HepG2 (cell line): ENCODE results near the gene ATP11A. TPM values are rescaled to one million over a fixed set of nuclear protein-coding genes. Genes with fewer than 3 reads are reported as not detected.

Experiments used
- ATAC-seq: fragments of 200-7000 bp; cut with Tn5 transposase; 3 replicates; pipeline ENCODE4 v1.9.1; 2020; ENCODE audit warnings: mild to moderate bottlenecking, moderate library complexity
- BruUV-seq: library from RNA; stranded (reverse); fragments of 400-500 nt; replicated peaks from 2 replicates; lab custom pipeline; 2021; lab: Mats Ljungman, UMichigan
- CTCF ChIA-PET: fragments of 300-600 bp; formaldehyde crosslinking; extraction: SDS; loops from one replicate; lab custom pipeline; 2021; ENCODE audit warnings: low total read pairs, inconsistent platforms, low intra/inter-chr PET ratio; lab: Yijun Ruan, JAX
- POLR2A ChIA-PET: fragments of 350-600 bp; sonication (Branson Sonifier 250); formaldehyde crosslinking; loops from one replicate; lab custom pipeline; 2020; ENCODE audit warnings: antibody characterized with exemption, inconsistent platforms; lab: Yijun Ruan, JAX
- DNase-seq: peaks from one replicate; pipeline ENCODE4 v3.0.0-alpha.2; 2015; ENCODE audit warnings: low spot score
- FAIRE-seq: peaks from 3 replicates; lab custom pipeline; 2011; peaks lifted over from hg19 to GRCh38; lab: Jason Lieb, UNC
- H2AFZ ChIP-seq: one replicate; pipeline ENCODE4 v1.6.1; 2011; ENCODE audit warnings: low read length, inconsistent platforms
- H3K27ac ChIP-seq: fragments of 300-600 bp; 3 replicates; pipeline ENCODE4 v1.8.0; 2011; ENCODE audit warnings: mixed run types, mild to moderate bottlenecking, mixed read lengths, low read length, inconsistent platforms; ENCODE audit not compliant: insufficient read depth; ENCODE audit errors: extremely low read length
- H3K27me3 ChIP-seq, 2 experiments: fragments of 200-600 bp in 1 of 2; 2 replicates in 1 of 2; 3 replicates in 1 of 2; pipeline versions ENCODE4 v1.6.0 to v1.8.0; 2011; ENCODE audit warnings: low read length in 2 of 2, mild to moderate bottlenecking in 2 of 2, moderate library complexity in 2 of 2, inconsistent platforms in 1 of 2; ENCODE audit not compliant: insufficient read depth in 2 of 2, control insufficient read depth in 1 of 2
- H3K36me3 ChIP-seq, 2 experiments: fragments of 200-600 bp in 1 of 2; replicated peaks in 1 of 2; 2 replicates in 1 of 2; 3 replicates in 1 of 2; pipeline versions ENCODE4 v1.5.1 to v1.8.0; 2011; ENCODE audit warnings: low read length in 2 of 2, inconsistent platforms in 1 of 2; ENCODE audit not compliant: insufficient read depth in 2 of 2, control insufficient read depth in 1 of 2
- H3K4me1 ChIP-seq: 2 replicates; pipeline ENCODE4 v1.5.1; 2012; ENCODE audit warnings: low read length, inconsistent platforms; ENCODE audit not compliant: insufficient read depth
- H3K4me2 ChIP-seq: 2 replicates; pipeline ENCODE4 v1.6.0; 2011; ENCODE audit warnings: low read depth, low read length, inconsistent platforms
- H3K4me3 ChIP-seq, 3 experiments: fragments of 200-600 bp in 1 of 3; sonication (generic), shearing (Covaris generic) in 1 of 3; replicated peaks in 1 of 3; 2 replicates each; pipeline ENCODE4 v1.5.1; 2011 to 2016; ENCODE audit warnings: low read length in 3 of 3, inconsistent platforms in 2 of 3, low read depth in 2 of 3, mild to moderate bottlenecking in 2 of 3, control low read depth in 1 of 3, mixed read lengths in 1 of 3; ENCODE audit not compliant: insufficient read depth in 1 of 3
- H3K79me2 ChIP-seq: one replicate; pipeline ENCODE4 v1.6.1; 2011; ENCODE audit warnings: low read length, inconsistent platforms; ENCODE audit not compliant: insufficient read depth
- H3K9ac ChIP-seq: 2 replicates; pipeline ENCODE4 v1.6.0; 2011; ENCODE audit warnings: mild to moderate bottlenecking, low read depth, low read length, inconsistent platforms; ENCODE audit not compliant: insufficient read depth
- H3K9me3 ChIP-seq: 2 replicates; pipeline ENCODE4 v1.5.1; 2012; ENCODE audit warnings: mild to moderate bottlenecking, low read length
- H4K20me1 ChIP-seq: 2 replicates; pipeline ENCODE4 v1.6.0; 2011; ENCODE audit warnings: inconsistent platforms, mild to moderate bottlenecking, low read length, moderate library complexity; ENCODE audit not compliant: insufficient read depth
- CBX5 ChIP-seq: sonication (generic); formaldehyde crosslinking; IDR thresholded peaks from 2 replicates; pipeline ENCODE4 v1.4.0; 2020; ENCODE audit warnings: missing genetic modification reagents, borderline replicate concordance
- E2F1 ChIP-seq: sonication (generic); formaldehyde crosslinking; IDR thresholded peaks from 2 replicates; pipeline ENCODE4 v1.5.0; 2020; ENCODE audit warnings: missing genetic modification reagents
- MED1 ChIP-seq: sonication (generic); formaldehyde crosslinking; IDR thresholded peaks from 2 replicates; pipeline ENCODE4 v1.4.0; 2020; ENCODE audit warnings: missing genetic modification reagents
- NR2F2 ChIP-seq: IDR thresholded peaks from 2 replicates; pipeline ENCODE4 v1.6.1; 2012; ENCODE audit warnings: low read depth, inconsistent platforms, borderline replicate concordance
- PITX1 ChIP-seq: sonication (generic); formaldehyde crosslinking; IDR thresholded peaks from 2 replicates; pipeline ENCODE4 v1.5.1; 2020; ENCODE audit warnings: mild to moderate bottlenecking, missing genetic modification reagents
- RAD51 ChIP-seq: fragments of 450-650 bp; IDR thresholded peaks from 2 replicates; pipeline ENCODE4 v1.6.1; 2016; ENCODE audit warnings: borderline replicate concordance
- REXO4 ChIP-seq: sonication (generic); formaldehyde crosslinking; IDR thresholded peaks from 2 replicates; pipeline ENCODE4 v1.8.0; 2022; ENCODE audit warnings: missing genetic modification reagents, mild to moderate bottlenecking, borderline replicate concordance
- SALL1 ChIP-seq: sonication (generic); formaldehyde crosslinking; IDR thresholded peaks from 2 replicates; pipeline ENCODE4 v1.8.0; 2022; ENCODE audit warnings: mild to moderate bottlenecking, missing genetic modification reagents
- SAP130 ChIP-seq: IDR thresholded peaks from 2 replicates; pipeline ENCODE4 v1.6.1; 2016; ENCODE audit warnings: low read depth
- SETDB1 ChIP-seq: sonication (generic); formaldehyde crosslinking; IDR thresholded peaks from 2 replicates; pipeline ENCODE4 v1.5.1; 2020; ENCODE audit warnings: missing genetic modification reagents, mild to moderate bottlenecking, borderline replicate concordance
- ZBED4 ChIP-seq: sonication (generic); formaldehyde crosslinking; IDR thresholded peaks from 2 replicates; pipeline ENCODE4 v1.4.0; 2020; ENCODE audit warnings: missing genetic modification reagents, borderline replicate concordance
- ZNF263 ChIP-seq: sonication (generic); formaldehyde crosslinking; IDR thresholded peaks from 2 replicates; pipeline ENCODE4 v1.4.0; 2020; ENCODE audit warnings: missing genetic modification reagents
- ZNF574 ChIP-seq: sonication (generic); formaldehyde crosslinking; IDR thresholded peaks from 2 replicates; pipeline ENCODE4 v1.4.0; 2020; ENCODE audit warnings: missing genetic modification reagents
- ZNF710 ChIP-seq: sonication (generic); formaldehyde crosslinking; IDR thresholded peaks from 2 replicates; pipeline ENCODE4 v1.5.0; 2020; ENCODE audit warnings: mild to moderate bottlenecking, missing genetic modification reagents, borderline replicate concordance
- ZNF776 ChIP-seq: sonication (generic); formaldehyde crosslinking; IDR thresholded peaks from 2 replicates; pipeline ENCODE4 v1.4.0; 2020; ENCODE audit warnings: mild to moderate bottlenecking, missing genetic modification reagents
- ZNF792 ChIP-seq: IDR thresholded peaks from 2 replicates; pipeline ENCODE4 v1.6.1; 2016
- ZSCAN29 ChIP-seq: sonication (generic); formaldehyde crosslinking; conservative IDR thresholded peaks from 2 replicates; pipeline ENCODE4 v1.4.0; 2020; ENCODE audit warnings: mild to moderate bottlenecking, missing genetic modification reagents
- WGBS: methylation state at CpG from one replicate; pipeline ENCODE4 v1.1.6; 2017; ENCODE audit warnings: low lambda C conversion rate; 5-methylcytosine and 5-hydroxymethylcytosine counted together
- in situ Hi-C: cut with HindIII; loops from 2 replicates; pipeline ENCODE4 v1.10.0; 2017; ENCODE audit warnings: low pct_unique_long_range_greater_than_20kb; ENCODE audit not compliant: extremely low pct_ligation_motif_present
- intact Hi-C: fragments of 100-400 bp; cut with micrococcal nuclease; formaldehyde crosslinking; loops from one replicate; pipeline ENCODE4 v1.10.0; 2022; ENCODE audit not compliant: unreplicated experiment
- polyA plus RNA-seq, 8 experiments: library from polyadenylated mRNA; depleted of rRNA in 3 of 8; stranded (reverse) in 7 of 8; unstranded in 1 of 8; fragments of >200 nt; fragmentation: Illumina TruSeq in 4 of 8; extraction: Trizol in 4 of 8; gene quantifications; 2 replicates each; pipeline versions ENCODE4 v1.2.1 to v1.2.3, GENCODE V29; 2011 to 2016; ENCODE audit warnings: low read depth in 4 of 8, missing spikeins in 1 of 8, mixed read lengths in 1 of 8; ENCODE audit not compliant: insufficient read depth in 1 of 8
- total RNA-seq, 5 experiments: library from RNA; depleted of rRNA; stranded (reverse); fragments of >200 nt; fragmentation: Illumina TruSeq; extraction: Trizol; gene quantifications; 2 replicates each; pipeline ENCODE4 v1.2.3, GENCODE V29; 2016; ENCODE audit warnings: low read depth in 1 of 5

ATP11A gene
- total and polyA plus RNA-seq, 2 of the 13 experiments (the other 11 are each of a cell fraction or from before 2014, with no cell fraction given): 18.4 to 20.1 TPM

GRCh38 chr13:112785483-112785856 lies 95.6 kb downstream of the ATP11A start:
- ChIA-PET POLR2A (no interaction called here), CTCF (no interaction called here)
- Histone ChIP-seq H3K27ac (no peak overlapping the region), H3K9me3 (no peaks in the 10 kb centered on the region), H3K4me1 (no peaks in the 10 kb centered on the region), H3K27me3 (no peaks in the 10 kb centered on the region), H3K4me3 (no peak overlapping the region), H4K20me1 (peaks cover 31% of the 10 kb centered on the region), H3K9ac (no peak overlapping the region), H3K36me3 (peaks cover 12 to 28% of the 10 kb centered on the region in 2 experiments; a peak in 4 of 5 replicates), H3K79me2 (peaks cover 29% of the 10 kb centered on the region), H2AFZ (no peak overlapping the region), H3K4me2 (no peak overlapping the region)
- WGBS: 98% methylated on average over 14 of the region's 16 CpGs
- intact Hi-C loops (no loop called here), in situ Hi-C loops (no loop called here)
- no peak for DNase-seq
- TF ChIP-seq ZNF574 (no peak), NR2F2 (no peak), SAP130 (CRISPR knock-in tag) (no peak), ZNF710 (CRISPR knock-in tag) (no peak), SETDB1 (CRISPR knock-in tag) (no peak), MED1 (no peak), ZSCAN29 (no peak), RAD51 (no peak), REXO4 (CRISPR knock-in tag) (no peak), ZNF776 (CRISPR knock-in tag) (no peak), CBX5 (CRISPR knock-in tag) (no peak), ZBED4 (CRISPR knock-in tag) (no peak), ZNF792 (no peak), SALL1 (no peak), E2F1 (no peak), ZNF263 (CRISPR knock-in tag) (no peak), PITX1 (no peak)
- ATAC-seq: no peak; the same call in 2 of the 3 replicates
- FAIRE-seq: no peak
- BruUV-seq: no TSS peak
